Fibroblast of gingiva (primary cell): ENCODE measurements around the gene ULK4.
"Not testable (repeated sequence)": the region's sequence is repeated elsewhere in the genome, so short reads cannot be mapped to it uniquely, and the experiment has no call there.

Experiments
- DNase-seq: peaks from one replicate; pipeline ENCODE4 v3.0.0-alpha.2; 2011; ENCODE audit warnings: low read depth

Gene ULK4

DNA sequence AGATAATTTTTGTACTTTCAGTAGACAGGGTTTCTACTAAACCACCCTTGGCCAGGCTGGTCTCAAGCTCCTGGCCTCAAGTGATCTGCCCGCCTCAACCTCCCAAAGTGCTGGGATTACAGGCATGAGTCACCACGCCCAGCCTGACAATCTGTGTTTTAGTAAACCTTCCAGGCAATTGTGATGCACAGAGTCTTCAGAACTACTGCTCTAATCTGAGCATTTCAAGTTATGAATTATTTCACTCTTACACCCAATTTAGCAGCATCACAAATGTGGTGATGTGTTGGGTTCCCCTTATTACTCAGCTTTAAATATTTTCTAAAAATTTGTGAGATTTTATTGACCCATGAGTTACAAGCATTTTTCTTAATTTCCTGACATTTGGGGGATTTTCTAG lies 94.4 kb downstream of the ULK4 start:
- DNase-seq: no peak

DNA sequence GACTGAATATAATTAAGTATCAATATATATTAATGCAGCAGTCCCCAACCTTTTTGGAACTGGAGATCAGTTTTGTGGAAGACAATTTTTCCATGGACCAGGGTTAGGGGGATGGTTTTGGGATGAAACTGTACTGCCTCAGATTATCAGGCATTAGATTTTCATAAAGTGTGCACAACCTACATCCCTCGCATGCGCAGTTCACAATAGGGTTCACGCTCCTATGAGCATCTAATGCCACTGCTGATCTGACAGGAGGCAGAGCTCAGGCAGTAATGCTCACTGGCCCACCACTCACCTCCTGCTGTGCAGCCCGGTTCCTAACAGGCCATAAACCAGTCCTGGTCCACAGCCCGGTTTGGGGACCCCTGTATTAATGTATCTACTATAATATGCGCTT lies 95.6 kb downstream of the ULK4 start:
- DNase-seq: no peak

DNA sequence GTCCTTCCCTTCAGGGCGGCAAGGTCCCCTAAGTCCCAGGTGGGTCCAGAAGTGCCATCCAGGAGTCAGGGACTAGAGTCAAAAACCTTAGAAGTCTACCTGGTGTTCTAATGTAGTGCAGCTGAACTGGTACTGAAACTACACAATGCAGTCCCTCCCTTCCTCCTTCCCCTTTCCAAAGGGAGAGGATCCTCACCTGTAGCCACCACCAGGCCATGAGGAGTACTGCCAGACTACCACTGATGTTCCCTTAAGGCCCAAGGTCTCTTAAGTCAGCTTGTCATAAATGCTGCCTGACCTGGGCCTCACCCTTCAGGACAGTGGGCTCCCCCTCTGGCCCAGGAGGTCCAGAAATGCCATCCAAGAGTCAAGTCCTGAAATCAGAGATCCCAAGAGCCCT lies 98.9 kb downstream of the ULK4 start:
- DNase-seq: no peak

DNA sequence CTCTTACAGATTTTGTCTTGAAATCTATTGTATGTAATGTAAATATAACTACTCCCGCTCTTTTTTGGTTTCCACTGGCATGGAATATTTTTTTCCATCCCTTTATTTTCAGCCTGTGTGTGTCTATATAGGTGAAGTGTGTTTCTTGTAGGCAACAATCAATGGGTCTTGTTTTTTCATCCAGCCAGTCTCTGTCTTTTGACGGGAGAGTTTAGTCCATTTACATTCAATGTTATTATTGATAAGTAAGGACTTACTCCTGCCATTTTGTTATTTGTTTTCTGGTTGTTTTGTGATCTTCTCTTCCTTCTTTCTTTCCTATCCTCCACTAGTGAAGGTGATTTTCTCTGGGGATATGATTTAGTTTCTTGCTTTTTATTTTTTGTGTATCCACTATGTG lies 101.4 kb downstream of the ULK4 start:
- not testable (repeated sequence) for DNase-seq

DNA sequence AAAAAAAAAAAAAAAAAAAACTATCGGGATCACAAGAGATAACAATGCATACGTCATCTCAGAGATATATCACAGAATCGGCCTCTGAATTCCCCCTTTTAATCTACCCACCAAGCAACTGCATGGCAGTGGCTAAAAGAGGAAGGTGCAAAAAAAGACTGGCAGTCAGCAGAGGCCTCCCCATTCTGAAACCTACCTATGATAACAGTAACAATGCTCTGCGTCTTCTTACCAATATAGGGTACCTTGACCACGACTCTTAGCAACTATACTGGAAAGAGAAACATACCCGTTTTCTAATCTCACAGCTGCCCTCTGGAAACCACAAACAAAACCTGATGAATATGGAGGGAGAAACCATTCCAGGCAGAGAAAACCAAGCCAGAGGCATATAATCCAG lies 106.9 kb downstream of the ULK4 start:
- DNase-seq: no peak

DNA sequence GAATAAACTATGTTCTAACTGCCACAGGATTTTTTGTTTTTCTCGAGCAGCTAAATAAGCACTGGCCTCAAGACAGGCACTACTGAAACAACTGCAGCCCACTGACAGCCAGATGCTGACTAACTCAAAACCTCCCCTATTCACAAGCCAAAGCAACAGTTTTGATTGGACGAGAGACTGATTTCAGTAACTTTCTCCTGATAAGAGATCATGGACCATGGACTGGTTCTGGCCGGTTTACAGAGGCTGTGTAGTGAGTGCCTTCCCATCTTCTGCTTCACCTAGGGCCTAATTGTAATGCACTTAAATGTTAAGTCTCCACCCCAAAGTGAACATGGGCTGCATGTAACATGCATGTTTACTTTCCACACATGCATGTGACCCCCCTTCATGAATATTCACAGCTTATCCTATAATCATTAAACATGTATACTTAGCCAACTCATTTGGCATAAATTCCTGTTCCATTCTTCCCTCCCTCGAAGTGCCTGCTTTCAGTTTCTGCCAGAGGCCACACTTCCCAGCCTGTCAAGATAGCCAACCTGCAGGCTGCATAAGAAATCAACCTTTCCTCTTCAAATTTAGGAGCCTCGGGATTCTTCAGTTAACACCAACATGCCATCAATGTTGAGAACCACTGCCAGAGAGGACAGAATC lies 108.2 kb downstream of the ULK4 start:
- DNase-seq: no peak

DNA sequence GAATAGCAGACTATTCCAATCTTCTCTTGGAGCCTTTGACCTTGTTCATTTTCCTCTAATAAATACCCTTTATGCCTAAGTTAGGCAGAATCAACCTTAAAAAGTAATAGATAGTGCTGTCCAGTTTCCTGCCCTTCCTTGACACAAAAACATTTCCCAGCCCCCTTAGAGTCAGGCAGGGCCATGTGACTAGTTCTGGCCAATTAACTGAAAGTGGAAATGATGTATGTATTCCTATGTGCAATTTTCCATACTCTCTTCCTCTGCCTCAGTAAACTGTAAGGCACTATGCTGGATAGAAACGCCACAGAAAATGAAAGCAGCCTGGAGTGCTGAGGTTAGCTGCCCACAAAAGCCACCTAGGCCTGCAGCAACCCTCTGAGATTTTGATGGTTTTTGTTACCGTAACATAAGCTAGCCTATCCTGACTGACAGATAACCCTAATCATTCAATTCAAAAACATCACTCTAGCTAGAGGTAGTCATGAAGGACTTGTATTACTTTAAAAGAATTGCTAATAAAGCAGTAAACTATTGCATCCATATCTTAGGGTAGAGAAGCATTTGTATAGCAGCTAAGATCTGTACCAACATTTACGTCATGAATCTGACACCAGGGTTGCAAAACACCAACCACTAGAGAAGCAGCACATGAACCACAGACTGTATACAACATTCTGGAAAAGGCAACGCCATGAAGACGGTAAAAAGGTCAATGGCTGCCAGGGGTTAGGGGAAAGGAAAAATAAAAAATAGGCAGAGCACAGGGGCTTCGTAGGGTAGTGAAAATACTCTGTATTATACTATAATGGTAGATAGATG lies 112.9 kb downstream of the ULK4 start:
- DNase-seq: peak; percentile 11

DNA sequence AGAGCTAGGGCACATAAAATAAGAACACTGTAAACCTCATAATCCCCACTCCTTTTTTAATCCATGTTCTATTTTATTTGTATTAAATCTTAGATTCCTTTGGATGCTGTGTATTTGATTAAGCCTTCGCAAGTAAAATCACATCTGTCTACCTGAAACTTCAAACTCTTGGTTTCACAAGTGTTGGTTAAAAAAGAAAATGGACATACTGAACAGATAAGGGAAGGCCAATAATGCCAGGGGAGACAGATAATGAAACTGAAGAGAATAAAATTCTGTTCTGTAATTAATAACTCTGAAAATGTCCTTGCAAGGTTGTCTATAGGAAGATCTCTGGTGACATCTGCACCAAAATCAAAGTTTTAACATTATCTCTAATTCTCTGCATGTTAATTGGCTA lies 114.2 kb downstream of the ULK4 start:
- no peak for DNase-seq

DNA sequence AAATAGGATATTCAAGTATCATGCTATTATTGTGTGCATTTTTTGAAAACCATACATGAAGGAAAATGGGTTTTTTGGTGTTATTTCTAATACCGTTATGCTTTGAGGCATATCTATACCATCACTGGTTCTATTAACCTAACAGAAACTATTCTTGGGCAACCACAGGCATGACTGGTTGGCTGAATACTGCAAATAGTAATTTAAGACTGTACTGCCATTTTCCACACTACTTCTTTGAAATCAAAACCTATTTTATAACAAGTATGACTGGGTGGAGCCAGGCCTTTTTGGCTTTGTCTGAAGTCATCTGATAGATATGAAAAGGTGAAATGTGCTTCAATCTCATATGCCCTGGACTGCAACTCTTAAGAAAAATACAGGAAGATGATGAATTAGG lies 115.1 kb downstream of the ULK4 start:
- peak; percentile 31 for DNase-seq

DNA sequence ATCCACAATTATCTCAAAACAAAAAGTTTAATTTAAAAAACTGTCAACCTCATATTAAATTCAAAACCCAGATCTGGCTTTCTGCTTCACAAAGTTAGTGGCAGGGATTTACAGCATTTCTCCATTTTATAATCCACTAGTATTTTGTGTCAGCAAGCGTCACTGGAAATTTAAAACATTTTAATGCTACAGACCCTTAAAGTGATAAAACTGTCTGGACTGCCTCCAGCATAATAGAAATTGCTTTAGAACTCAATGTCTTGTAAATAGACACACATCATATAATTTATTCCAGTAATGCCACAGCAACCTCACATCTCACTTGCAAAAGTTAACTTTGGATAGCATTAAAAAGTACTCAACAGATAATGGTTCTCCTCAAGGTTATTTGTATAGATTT lies 116.1 kb downstream of the ULK4 start:
- DNase-seq: no peak

DNA sequence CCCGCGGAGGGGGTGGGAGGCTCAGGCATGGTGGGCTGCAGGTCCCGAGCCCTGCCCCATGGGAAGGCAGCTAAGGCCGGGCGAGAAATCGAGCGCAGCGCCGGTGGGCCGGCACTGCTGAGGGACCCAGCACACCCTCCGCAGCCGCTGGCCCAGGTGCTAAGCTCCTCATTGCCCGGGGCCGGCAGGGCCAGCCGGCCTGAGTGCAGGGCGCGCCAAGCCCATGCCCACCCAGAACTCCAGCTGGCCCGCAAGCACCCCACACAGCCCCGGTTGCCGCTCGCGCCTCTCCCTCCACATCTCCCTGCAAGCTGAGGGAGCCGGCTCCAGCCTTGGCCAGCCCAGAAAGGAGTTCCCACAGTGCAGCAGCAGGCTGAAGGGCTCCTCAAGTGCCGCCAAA lies 117.6 kb downstream of the ULK4 start:
- DNase-seq: not testable (repeated sequence)

DNA sequence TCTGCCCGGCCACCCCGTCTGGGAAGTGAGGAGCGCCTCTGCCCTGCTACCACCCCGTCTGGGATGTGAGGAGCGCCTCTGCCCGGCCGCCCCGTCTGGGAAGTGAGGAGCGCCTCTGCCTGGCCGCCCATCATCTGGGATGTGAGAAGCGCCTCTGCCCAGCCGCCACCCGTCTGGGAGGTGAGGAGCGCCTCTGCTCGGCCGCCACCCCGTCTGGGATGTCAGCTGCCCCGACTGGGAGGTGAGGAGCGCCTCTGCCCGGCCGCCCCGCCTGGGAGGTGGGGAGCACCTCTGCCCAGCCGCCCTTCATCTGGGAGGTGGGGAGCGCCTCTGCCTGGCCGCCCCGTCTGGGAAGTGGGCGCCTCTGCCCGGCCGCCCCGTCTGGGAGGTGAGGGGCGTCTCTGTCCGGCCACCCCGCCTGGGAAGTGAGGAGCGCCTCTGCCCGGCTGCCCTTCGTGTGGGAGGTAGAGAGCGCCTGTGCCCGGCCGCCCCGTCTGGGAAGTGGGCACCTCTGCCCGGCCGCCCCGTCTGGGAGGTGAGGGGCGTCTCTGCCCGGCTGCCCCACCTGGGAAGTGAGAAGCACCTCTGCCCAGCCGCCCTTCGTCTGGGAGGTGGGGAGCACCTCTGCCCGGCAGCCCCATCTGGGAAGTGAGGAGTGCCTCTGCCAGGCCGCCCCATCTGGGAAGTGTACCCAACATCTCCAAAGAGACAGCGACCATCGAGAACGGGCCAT lies 120.8 kb downstream of the ULK4 start:
- DNase-seq: not testable (repeated sequence)

DNA sequence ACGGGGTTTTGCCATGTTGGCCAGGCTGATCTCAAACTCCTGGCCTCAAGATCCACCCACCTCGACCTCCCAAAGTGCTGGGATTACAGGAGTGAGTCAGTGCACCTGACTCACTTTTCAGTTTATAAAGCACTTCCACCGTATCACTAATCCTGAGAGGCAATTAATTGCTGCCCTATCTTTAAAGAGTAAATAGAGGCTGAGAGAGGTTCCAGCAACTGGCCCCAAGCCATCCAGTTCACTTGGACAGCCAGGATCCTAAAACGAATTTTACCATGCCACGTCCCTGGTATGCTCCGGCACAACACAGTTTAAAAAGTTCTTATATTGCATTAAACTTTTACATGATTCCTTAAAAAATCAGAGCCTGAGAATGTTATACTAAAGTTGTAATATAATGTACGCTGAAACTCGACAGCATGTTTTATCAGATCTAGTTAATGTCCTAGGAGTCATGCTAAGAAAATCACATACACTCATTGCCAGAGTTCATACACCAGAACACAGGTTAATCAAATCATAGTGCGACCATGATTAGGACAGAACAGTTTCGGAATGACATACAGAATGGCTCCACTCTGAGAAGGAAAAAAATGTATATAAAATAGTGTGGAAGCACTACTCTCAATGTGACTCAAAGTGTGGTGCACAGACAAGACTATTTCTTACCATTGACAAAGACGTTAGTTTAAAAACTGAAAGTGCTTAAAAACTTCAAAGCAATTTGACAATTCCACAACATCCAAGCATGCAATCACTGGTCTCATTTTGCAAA lies 125.4 kb downstream of the ULK4 start:
- DNase-seq: no peak

DNA sequence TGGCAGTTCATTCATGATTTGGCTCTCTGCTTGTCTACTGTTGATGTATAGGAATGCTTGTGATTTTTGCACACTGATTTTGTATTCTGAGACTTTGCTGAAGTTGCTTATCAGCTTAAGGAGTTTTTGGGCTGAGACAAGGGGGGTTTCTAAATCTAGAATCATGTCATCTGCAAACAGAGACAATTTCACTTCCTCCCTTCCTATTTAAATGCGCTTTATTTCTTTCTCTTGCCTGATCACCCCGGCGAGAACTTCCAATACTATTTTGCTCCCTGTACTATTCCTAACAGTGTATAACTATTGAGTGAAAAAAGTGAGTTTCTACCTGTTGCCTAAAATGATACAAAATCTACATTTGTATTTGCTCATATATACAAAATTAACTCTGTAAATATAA lies 128.3 kb downstream of the ULK4 start:
- no peak for DNase-seq

DNA sequence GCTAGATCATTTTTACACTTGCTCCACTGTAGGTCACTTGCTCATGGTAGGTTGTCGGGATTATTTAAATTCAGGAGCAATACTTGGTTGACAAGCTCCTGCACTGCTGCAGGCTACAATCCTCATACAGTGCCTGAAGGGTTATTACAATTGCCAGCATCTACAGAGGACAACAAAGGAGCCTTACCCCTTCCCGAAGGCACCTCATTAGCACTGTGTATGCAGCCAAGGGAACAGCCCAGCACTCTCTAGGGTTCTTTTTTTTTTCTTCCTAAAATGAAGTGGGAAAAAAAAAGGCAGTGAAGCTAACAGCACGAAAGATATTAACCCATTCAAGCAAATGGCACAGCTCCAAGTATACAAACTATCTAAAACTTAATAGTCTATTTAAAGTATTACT lies 142.7 kb downstream of the ULK4 start:
- DNase-seq: no peak

DNA sequence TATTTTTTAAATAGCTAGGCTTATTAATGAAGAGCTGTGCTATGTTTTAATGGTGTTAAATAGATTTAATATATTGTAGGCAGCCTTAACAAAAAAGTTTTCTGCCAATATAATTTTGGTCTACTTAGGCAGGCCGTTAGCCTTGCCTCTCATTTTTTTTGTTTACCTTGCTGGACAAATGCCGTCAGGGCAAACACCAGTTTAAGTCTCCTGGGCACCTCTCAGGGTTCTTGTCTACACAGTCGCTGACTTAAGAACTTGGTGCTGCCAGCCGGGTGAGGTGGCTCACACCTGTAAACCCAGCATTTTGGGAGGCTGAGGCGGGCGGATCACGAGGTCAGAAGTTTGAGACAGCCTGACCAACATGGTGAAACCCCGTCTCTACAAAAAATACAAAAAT lies 153.3 kb downstream of the ULK4 start:
- DNase-seq: no peak

DNA sequence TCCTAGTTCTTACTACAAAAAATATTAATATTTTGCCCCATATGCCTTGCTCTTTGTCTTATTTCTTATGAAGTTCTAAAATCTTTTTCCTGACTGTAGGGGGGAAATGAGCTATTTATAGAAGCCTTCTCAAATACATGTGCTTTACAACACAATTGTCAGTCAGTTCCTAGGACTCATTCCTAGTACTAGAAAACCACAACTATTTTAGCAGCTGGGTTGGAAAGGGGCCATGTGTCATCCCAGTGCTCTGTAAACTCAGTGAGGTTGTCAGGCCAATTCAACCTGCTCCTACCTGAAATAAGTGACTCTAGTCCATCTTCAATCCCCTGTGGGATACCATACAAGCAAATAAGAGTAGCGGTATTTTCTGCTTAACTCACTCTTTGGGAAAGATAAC lies 153.8 kb downstream of the ULK4 start:
- peak; percentile 46 for DNase-seq

DNA sequence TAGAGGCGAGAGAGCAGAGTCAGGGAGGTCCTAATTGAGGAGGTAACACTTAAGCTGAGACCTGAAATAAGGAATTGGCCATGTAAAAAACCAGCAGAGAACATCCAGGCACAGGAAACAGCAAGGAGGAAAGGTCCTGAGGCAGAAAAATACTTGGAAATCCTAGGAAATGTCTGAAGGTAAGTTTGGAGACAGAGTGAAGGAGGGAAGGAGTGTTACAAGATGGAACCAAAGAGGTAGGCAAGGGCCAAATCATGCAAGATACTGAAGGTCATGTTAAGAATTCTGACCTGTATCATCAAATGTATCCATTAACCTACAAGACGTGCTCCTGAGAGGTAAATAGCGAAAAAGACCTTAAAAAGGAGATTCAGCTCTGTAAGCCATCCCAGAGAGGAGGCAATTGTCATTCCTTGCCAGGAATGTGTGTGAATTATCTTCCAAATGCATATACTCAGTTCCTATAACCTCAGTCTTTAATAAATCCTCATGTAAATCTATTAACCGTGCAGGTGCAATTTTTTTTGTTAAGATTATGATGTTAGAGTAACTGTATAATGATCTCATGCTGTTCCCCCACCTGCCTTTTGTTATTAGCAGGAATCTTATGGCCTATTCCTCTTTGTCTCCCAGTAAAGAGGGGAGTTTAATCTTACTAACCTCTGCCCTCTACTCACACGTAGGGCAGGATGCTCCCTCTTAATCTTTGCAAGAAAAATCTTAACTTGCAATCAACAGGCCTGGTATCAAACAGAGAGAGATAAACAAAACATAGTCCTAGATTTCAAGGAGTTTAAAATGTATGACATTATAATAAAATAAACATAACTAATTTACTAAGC lies 166.9 kb downstream of the ULK4 start:
- DNase-seq: no peak

DNA sequence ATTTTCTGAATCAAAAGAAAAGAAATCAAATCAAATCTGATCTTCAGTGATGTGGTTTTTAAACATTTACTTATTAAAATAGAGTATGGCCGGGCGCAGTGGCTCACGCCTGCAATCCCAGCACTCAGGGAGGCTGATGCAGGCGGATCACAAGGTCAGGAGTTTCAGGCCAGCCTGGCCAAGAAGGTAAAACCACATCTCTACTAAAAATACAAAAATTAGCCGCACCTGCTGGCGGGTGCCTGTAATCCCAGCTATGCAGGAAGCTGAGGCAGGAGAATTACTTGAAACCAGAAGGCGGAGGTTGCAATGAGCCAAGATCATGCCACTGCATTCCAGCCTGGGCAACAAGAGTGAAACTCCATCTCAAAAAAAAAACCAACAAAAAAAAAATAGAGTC lies 169.1 kb downstream of the ULK4 start:
- no peak for DNase-seq

DNA sequence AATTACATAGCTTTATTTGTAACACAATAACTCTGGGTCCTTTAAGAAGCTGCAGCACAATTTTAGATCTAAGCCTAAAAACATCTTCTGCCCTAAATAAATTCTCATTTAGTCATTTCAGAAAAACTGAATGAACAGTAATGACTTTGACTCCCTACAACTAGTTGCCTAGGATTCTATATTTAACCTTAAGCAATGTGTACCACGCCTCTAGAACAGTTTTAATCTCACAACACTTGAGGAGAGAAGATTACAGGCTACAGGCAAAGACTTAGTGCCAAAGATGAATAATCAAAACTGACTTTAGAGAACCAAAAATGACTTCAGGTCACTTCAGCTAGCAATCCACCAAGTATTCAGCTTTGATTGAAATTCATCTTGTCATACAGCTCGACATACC lies 192.8 kb downstream of the ULK4 start:
- DNase-seq: no peak

DNA sequence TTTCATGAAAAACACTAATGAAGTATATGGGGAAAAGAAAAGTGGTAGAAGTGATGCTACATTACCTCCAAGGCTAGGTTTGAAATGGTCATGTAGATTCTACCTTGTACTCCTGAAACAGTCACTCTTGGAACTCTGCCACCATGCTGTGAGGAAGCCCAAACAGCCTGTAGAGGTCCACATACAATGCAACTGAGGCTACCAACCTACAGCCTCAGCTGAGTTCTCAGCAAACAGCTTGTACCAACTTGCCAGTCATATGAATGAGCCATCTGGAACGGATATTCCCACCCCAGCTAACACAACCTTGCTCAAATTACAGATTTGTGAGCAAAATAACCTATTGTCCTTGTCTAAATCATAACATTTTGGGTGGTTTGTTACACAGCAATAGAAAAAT lies 193.5 kb downstream of the ULK4 start:
- no peak for DNase-seq
